Measurements from ENCODE around the gene UFSP1.

GRCh38 chr7:100914879-100915447, 25.4 kb upstream of the UFSP1 start:
- TF ChIP-seq CTCF (conservative IDR thresholded peaks at IDR 0.05), result no peak
- no peak for TF ChIP-seq EZH2 (IDR thresholded peaks at IDR 0.05; ENCODE audit: low read depth)
